ENCODE measurements around the gene PTGES3.

GRCh38 chr12:56657416-56658379, 30.4 kb downstream of the PTGES3 start:
- TF ChIP-seq CTCF (IDR thresholded peaks at IDR 0.05; ENCODE audit: low read depth, low read length, missing input control) (no peak), REST (IDR thresholded peaks at IDR 0.05) (no peak), MAX (IDR thresholded peaks at IDR 0.05) (no peak), RXRA (IDR thresholded peaks at IDR 0.05) (no peak), FOXA1 (IDR thresholded peaks at IDR 0.05) (no peak), YY1 (IDR thresholded peaks at IDR 0.05) (no peak), TAF1 (conservative IDR thresholded peaks at IDR 0.05) (no peak), RAD21 (IDR thresholded peaks at IDR 0.05) (no peak), EGR1 (IDR thresholded peaks at IDR 0.05; ENCODE audit: low read depth in 2 of 2) (no peak), ZBTB33 (IDR thresholded peaks at IDR 0.05) (no peak)

Data from liver (tissue), 3 donors.